HCT116 (cell line): ENCODE results near the gene NKX6-2. TPM values are rescaled to one million over a fixed set of nuclear protein-coding genes. Genes with fewer than 3 reads are reported as not detected.

ENCODE experiments used
- ATAC-seq: fragments of 200-7000 bp; cut with Tn5 transposase; 2 replicates; pipeline ENCODE4 v1.9.1; 2020; ENCODE audit warnings: mild to moderate bottlenecking, moderate library complexity
- BruUV-seq: library from RNA; stranded (reverse); fragments of 400-500 nt; replicated peaks from 2 replicates; lab custom pipeline; 2021; lab: Mats Ljungman, UMichigan
- CTCF ChIA-PET: fragments of 300-600 bp; sonication (Branson Sonifier 250); formaldehyde crosslinking; loops from one replicate; lab custom pipeline; 2021; ENCODE audit warnings: antibody characterized with exemption; lab: Charles Lee
- POLR2A ChIA-PET: fragments of 300-600, 350-600 bp; sonication (Branson Sonifier 250); formaldehyde crosslinking; loops from one replicate; lab custom pipeline; 2021; ENCODE audit warnings: antibody characterized with exemption; lab: Charles Lee
- RAD21 ChIA-PET, 2 experiments: fragments of 300-600 bp; sonication (Branson Sonifier 250); formaldehyde crosslinking; loops; one replicate each; lab custom pipeline; 2023; ENCODE audit warnings: low total read pairs in 2 of 2; ENCODE audit not compliant: uncharacterized antibody in 2 of 2, unreplicated experiment in 2 of 2, low non-redundant PET in 1 of 2; lab: Charles Lee
- DNase-seq: peaks from one replicate; pipeline ENCODE4 v3.0.0-alpha.2; 2010; ENCODE audit warnings: low read depth, low spot score
- H2AFZ ChIP-seq: fragments of 200-600 bp; shearing (Covaris generic), sonication (generic); 2 replicates; pipeline ENCODE4 v1.6.1; 2017; ENCODE audit warnings: low read depth, mixed run types, mixed read lengths, antibody characterized with exemption, low read length; ENCODE audit not compliant: poor library complexity, severe bottlenecking
- H3K27ac ChIP-seq: 2 replicates; pipeline ENCODE4 v1.5.1; 2012; ENCODE audit warnings: low read depth, low read length
- H3K27me3 ChIP-seq: fragments of 200-600 bp; sonication (generic); 2 replicates; pipeline ENCODE4 v1.6.1; 2016; ENCODE audit warnings: mixed run types, low read length, mixed read lengths; ENCODE audit not compliant: insufficient read depth
- H3K36me3 ChIP-seq, 2 experiments: fragments of 200-500 bp in 1 of 2; fragments of 200-600 bp in 1 of 2; sonication (Bioruptor generic) in 1 of 2; sonication (generic) in 1 of 2; 2 replicates each; pipeline versions ENCODE4 v1.5.1 to v1.6.1; 2014 to 2016; ENCODE audit warnings: low read length in 2 of 2, inconsistent platforms in 1 of 2, mixed read lengths in 1 of 2, mixed run types in 1 of 2; ENCODE audit not compliant: insufficient read depth in 2 of 2, control insufficient read depth in 1 of 2
- H3K4me1 ChIP-seq, 2 experiments: fragments of 200-600 bp in 1 of 2; sonication (generic) in 1 of 2; 2 replicates each; pipeline versions ENCODE4 v1.5.1 to v1.6.1; 2012 to 2017; ENCODE audit warnings: low read length in 2 of 2, inconsistent platforms in 1 of 2, mild to moderate bottlenecking in 1 of 2, mixed read lengths in 1 of 2, mixed run types in 1 of 2, moderate library complexity in 1 of 2; ENCODE audit not compliant: insufficient read depth in 2 of 2, control insufficient read depth in 1 of 2
- H3K4me2 ChIP-seq: fragments of 200-600 bp; sonication (generic); 2 replicates; pipeline ENCODE4 v1.6.1; 2017; ENCODE audit warnings: mixed run types, low read length, mixed read lengths
- H3K4me3 ChIP-seq, 2 experiments: fragments of 200-600 bp in 1 of 2; sonication (generic) in 1 of 2; replicated peaks in 1 of 2; 2 replicates each; pipeline ENCODE4 v1.5.1; 2011 to 2016; ENCODE audit warnings: low read length in 2 of 2, control low read depth in 1 of 2, low read depth in 1 of 2, mild to moderate bottlenecking in 1 of 2, mixed read lengths in 1 of 2, mixed run types in 1 of 2
- H3K79me2 ChIP-seq: fragments of 200-600 bp; sonication (generic); 2 replicates; pipeline ENCODE4 v1.6.1; 2017; ENCODE audit warnings: mild to moderate bottlenecking, mixed run types, low read length, moderate library complexity, mixed read lengths; ENCODE audit not compliant: insufficient read depth
- H3K9ac ChIP-seq: fragments of 200-600 bp; sonication (generic); 2 replicates; pipeline ENCODE4 v1.6.1; 2016; ENCODE audit warnings: low read length, mixed read lengths
- H3K9me2 ChIP-seq: fragments of 200-600 bp; sonication (generic), shearing (Covaris generic); 2 replicates; pipeline ENCODE4 v1.6.1; 2017; ENCODE audit warnings: mixed run types, mild to moderate bottlenecking, moderate library complexity; ENCODE audit not compliant: insufficient read depth
- H3K9me3 ChIP-seq, 2 experiments: fragments of 200-500 bp in 1 of 2; fragments of 200-600 bp in 1 of 2; sonication (Bioruptor generic) in 1 of 2; sonication (generic) in 1 of 2; 2 replicates each; pipeline ENCODE4 v1.6.1; 2014 to 2017; ENCODE audit warnings: low read length in 2 of 2, mixed read lengths in 2 of 2, inconsistent platforms in 1 of 2, low read depth in 1 of 2, mild to moderate bottlenecking in 1 of 2, mixed run types in 1 of 2, moderate library complexity in 1 of 2; ENCODE audit not compliant: control insufficient read depth in 1 of 2, insufficient read depth in 1 of 2
- H4K20me1 ChIP-seq: fragments of 200-600 bp; sonication (generic), shearing (Covaris generic); 2 replicates; pipeline ENCODE4 v1.6.1; 2017; ENCODE audit warnings: mixed run types, mild to moderate bottlenecking, moderate library complexity; ENCODE audit not compliant: insufficient read depth
- ATF3 ChIP-seq: IDR thresholded peaks from 2 replicates; pipeline ENCODE4 v1.6.1; 2012
- CEBPB ChIP-seq: IDR thresholded peaks from 2 replicates; pipeline ENCODE4 v1.6.1; 2012; ENCODE audit warnings: low read depth
- EZH2 ChIP-seq: fragments of 200-600 bp; sonication (generic); IDR thresholded peaks from 2 replicates; pipeline ENCODE4 v1.6.1; 2017; ENCODE audit warnings: antibody characterized with exemption, mixed run types
- EZH2phosphoT487 ChIP-seq: fragments of 200-600 bp; IDR thresholded peaks from 2 replicates; pipeline ENCODE4 v1.6.1; 2018; ENCODE audit warnings: antibody characterized with exemption, borderline replicate concordance
- POLR2AphosphoS5 ChIP-seq: IDR thresholded peaks from 2 replicates; pipeline ENCODE4 v1.6.1; 2011; ENCODE audit warnings: mild to moderate bottlenecking, low read depth, low read length, moderate library complexity
- REST ChIP-seq: IDR thresholded peaks from 2 replicates; pipeline ENCODE4 v1.6.1; 2012; ENCODE audit warnings: low read depth
- SIN3A ChIP-seq: IDR thresholded peaks from 2 replicates; pipeline ENCODE4 v1.6.1; 2012; ENCODE audit warnings: low read depth
- SP1 ChIP-seq: IDR thresholded peaks from 2 replicates; pipeline ENCODE4 v1.6.1; 2012; ENCODE audit warnings: low read depth
- SRF ChIP-seq: IDR thresholded peaks from 2 replicates; pipeline ENCODE4 v1.6.1; 2012; ENCODE audit warnings: low read depth
- ZNF274 ChIP-seq: fragments of 200-500 bp; sonication (Bioruptor generic); IDR thresholded peaks from 2 replicates; pipeline ENCODE4 v1.6.1; 2014; ENCODE audit warnings: mild to moderate bottlenecking, low read depth, low read length, inconsistent platforms
- intact Hi-C: fragments of 100-400 bp; cut with micrococcal nuclease; formaldehyde crosslinking; loops from 2 replicates; pipeline ENCODE4 v1.10.0; 2022
- total RNA-seq: library from RNA; stranded (reverse); gene quantifications from one replicate; pipeline ENCODE4 v1.2.1, GENCODE V29; 2021; ENCODE audit not compliant: unreplicated experiment
- TF ChIP-seq, protein P1 (sequence below): IDR thresholded peaks from 2 replicates; pipeline ENCODE4 v1.6.1; 2012

Gene NKX6-2
- total RNA-seq, 1 experiment from 2014 or later = not detected

GRCh38 chr10:132779549-132780294 lies 6.2 kb downstream of the NKX6-2 start:
- DNase-seq (no peak), ATAC-seq (no peak)
- no peaks in the 10 kb centered on the region for H3K27me3 ChIP-seq
- no peak overlapping the region for H2AFZ ChIP-seq
- no peak overlapping the region for H3K4me2 ChIP-seq
- no peaks in the 10 kb centered on the region for H3K36me3 ChIP-seq
- H3K4me3 ChIP-seq = no peak overlapping the region
- H3K79me2 ChIP-seq = no peaks in the 10 kb centered on the region
- H3K4me1 ChIP-seq = 0 out of 4 replicates have a peak, but pooled peaks cover 0 to 3% of the 10 kb centered on the region in 2 experiments
- ChIA-PET CTCF (no interaction called here), POLR2A (no interaction called here), RAD21 (no interaction called here)
- H3K9ac ChIP-seq = no peak overlapping the region
- intact Hi-C loops = no loop called here
- BruUV-seq = no TSS peak
- H4K20me1 ChIP-seq = no peaks in the 10 kb centered on the region
- H3K27ac ChIP-seq = no peak overlapping the region
- TF ChIP-seq, protein P1, sequence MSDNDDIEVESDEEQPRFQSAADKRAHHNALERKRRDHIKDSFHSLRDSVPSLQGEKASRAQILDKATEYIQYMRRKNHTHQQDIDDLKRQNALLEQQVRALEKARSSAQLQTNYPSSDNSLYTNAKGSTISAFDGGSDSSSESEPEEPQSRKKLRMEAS = no peak
- TF ChIP-seq CEBPB (no peak), ATF3 (no peak), EZH2phosphoT487 (no peak), SRF (no peak), POLR2AphosphoS5 (no peak), SP1 (no peak), ZNF274 (no peak), SIN3A (no peak), EZH2 (no peak), REST (no peak)
- TF ChIP-seq, all 23 proteins: peak for 0
- Histone ChIP-seq H3K9me2 (no peaks in the 10 kb centered on the region), H3K9me3 (no peaks in the 10 kb centered on the region)
